Testis (tissue), 2 donors: ENCODE data around the gene RMI2.

ENCODE experiments used
- POLR2A ChIP-seq: fragments of 450-650 bp; IDR thresholded peaks from one replicate; pipeline ENCODE4 v1.6.1; 2017; ENCODE audit warnings: antibody characterized with exemption, mild to moderate bottlenecking, moderate library complexity
- TF ChIP-seq, protein P1 (sequence below), 3 experiments: fragments of 450-650 bp in 2 of 3; fragments of 200-600 bp in 1 of 3; sonication (generic) in 1 of 3; IDR thresholded peaks; one replicate each; pipeline ENCODE4 v1.5.1; 2016 to 2019; ENCODE audit warnings: antibody characterized with exemption in 3 of 3, mild to moderate bottlenecking in 2 of 3, moderate library complexity in 1 of 3

DNA sequence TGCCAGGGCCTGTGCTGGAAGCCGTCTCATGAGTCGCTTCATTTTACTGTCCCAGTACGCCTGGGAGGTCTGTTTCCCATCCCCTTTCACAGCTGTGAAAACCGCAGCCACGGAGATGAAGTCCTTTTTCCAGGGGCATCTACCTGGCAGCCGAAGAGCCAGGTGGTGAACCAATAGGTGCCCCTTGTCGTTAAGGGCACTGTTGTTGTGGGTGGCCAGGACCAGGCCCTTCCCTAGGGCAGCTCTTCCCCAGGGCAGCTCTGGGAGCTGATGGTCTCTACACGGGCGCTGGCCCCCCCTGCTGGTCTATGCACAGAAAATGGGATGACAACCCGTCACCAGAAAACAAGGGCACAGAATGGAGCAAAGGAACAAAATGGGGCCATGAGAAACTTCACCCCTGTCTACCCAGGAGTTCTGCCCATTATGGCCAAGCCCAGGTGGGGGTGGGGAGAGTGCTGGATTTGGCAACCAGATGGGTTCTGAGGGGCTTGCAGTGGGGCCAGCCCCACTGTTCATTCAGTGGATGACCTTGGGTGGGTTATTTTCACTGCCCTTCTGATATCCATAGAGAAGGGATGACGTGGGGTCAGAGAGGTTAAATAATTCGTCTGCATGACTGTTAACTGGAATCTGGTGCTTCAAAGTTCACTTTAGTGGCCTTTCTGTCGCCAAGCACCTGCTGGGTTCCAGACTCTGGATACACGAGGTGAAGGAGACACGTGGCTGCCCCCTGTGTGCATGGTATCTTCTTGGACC, 11.5 kb downstream of the RMI2 start:
- TF ChIP-seq, protein P1, sequence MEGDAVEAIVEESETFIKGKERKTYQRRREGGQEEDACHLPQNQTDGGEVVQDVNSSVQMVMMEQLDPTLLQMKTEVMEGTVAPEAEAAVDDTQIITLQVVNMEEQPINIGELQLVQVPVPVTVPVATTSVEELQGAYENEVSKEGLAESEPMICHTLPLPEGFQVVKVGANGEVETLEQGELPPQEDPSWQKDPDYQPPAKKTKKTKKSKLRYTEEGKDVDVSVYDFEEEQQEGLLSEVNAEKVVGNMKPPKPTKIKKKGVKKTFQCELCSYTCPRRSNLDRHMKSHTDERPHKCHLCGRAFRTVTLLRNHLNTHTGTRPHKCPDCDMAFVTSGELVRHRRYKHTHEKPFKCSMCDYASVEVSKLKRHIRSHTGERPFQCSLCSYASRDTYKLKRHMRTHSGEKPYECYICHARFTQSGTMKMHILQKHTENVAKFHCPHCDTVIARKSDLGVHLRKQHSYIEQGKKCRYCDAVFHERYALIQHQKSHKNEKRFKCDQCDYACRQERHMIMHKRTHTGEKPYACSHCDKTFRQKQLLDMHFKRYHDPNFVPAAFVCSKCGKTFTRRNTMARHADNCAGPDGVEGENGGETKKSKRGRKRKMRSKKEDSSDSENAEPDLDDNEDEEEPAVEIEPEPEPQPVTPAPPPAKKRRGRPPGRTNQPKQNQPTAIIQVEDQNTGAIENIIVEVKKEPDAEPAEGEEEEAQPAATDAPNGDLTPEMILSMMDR (IDR thresholded peaks at IDR 0.05), result peak in 2 of 3 experiments; percentile 20 to 44
- no peak for TF ChIP-seq POLR2A
